SK-N-SH treated with all-trans-retinoic acid at 6 μM for 48 hours (cell line): ENCODE measurements around the gene ANP32A.

ENCODE experiments used
- ATAC-seq: fragments of 200-7000 bp; cut with Tn5 transposase; 3 replicates; pipeline ENCODE4 v1.9.1; 2020; ENCODE audit warnings: mild to moderate bottlenecking, moderate library complexity
- ARNTL ChIP-seq: fragments of 450-650 bp; formaldehyde crosslinking; IDR thresholded peaks from 2 replicates; pipeline ENCODE4 v1.5.0; 2020; ENCODE audit warnings: low read depth, mild to moderate bottlenecking, moderate library complexity, borderline replicate concordance
- BACH2 ChIP-seq: fragments of 250-450 bp; sonication (Bioruptor Pico); IDR thresholded peaks from 2 replicates; pipeline ENCODE4 v1.9.0; 2021; ENCODE audit warnings: mild to moderate bottlenecking, borderline replicate concordance
- CREB5 ChIP-seq: fragments of 250-450 bp; sonication (Bioruptor Pico); IDR thresholded peaks from 2 replicates; pipeline ENCODE4 v1.5.1; 2020; ENCODE audit warnings: low read depth, mild to moderate bottlenecking, moderate library complexity
- CSDC2 ChIP-seq: fragments of 250-450 bp; sonication (Bioruptor Pico); IDR thresholded peaks from 2 replicates; pipeline ENCODE4 v1.5.0; 2020; ENCODE audit warnings: mild to moderate bottlenecking, moderate library complexity
- ESRRG ChIP-seq: fragments of 250-450 bp; sonication (Bioruptor Pico); IDR thresholded peaks from 2 replicates; pipeline ENCODE4 v1.6.1; 2021; ENCODE audit warnings: mild to moderate bottlenecking
- GLIS3 ChIP-seq: fragments of 250-450 bp; sonication (Bioruptor Pico); IDR thresholded peaks from 2 replicates; pipeline ENCODE4 v1.5.0; 2020; ENCODE audit warnings: mild to moderate bottlenecking, moderate library complexity
- ISL1 ChIP-seq: fragments of 250-450 bp; sonication (Bioruptor Pico); IDR thresholded peaks from 2 replicates; pipeline ENCODE4 v2.1.2; 2022; ENCODE audit warnings: mild to moderate bottlenecking, moderate library complexity
- OSR1 ChIP-seq: fragments of 250-450 bp; sonication (Bioruptor Pico); IDR thresholded peaks from 2 replicates; pipeline ENCODE4 v1.8.0; 2022; ENCODE audit warnings: moderate library complexity, mild to moderate bottlenecking, inconsistent platforms
- POU6F1 ChIP-seq: fragments of 250-450 bp; sonication (Bioruptor Pico); IDR thresholded peaks from 2 replicates; pipeline ENCODE4 v1.8.0; 2021; ENCODE audit warnings: low read depth, mild to moderate bottlenecking, moderate library complexity, borderline replicate concordance
- PPARA ChIP-seq: fragments of 250-450 bp; sonication (Bioruptor Pico); IDR thresholded peaks from 2 replicates; pipeline ENCODE4 v1.5.0; 2020; ENCODE audit warnings: mild to moderate bottlenecking, borderline replicate concordance
- RARB ChIP-seq: fragments of 250-450 bp; sonication (Bioruptor Pico); IDR thresholded peaks from 2 replicates; pipeline ENCODE4 v1.8.0; 2021; ENCODE audit warnings: mild to moderate bottlenecking, moderate library complexity
- SNAI2 ChIP-seq: fragments of 250-450 bp; sonication (Bioruptor Pico); IDR thresholded peaks from 2 replicates; pipeline ENCODE4 v1.5.0; 2020; ENCODE audit warnings: mild to moderate bottlenecking, moderate library complexity
- TOX ChIP-seq: fragments of 250-450 bp; sonication (Bioruptor Pico); IDR thresholded peaks from 2 replicates; pipeline ENCODE4 v1.8.0; 2021; ENCODE audit warnings: mild to moderate bottlenecking, moderate library complexity, borderline replicate concordance
- ZC3H10 ChIP-seq: fragments of 250-450 bp; sonication (Bioruptor Pico); IDR thresholded peaks from 2 replicates; pipeline ENCODE4 v1.5.1; 2021; ENCODE audit warnings: mild to moderate bottlenecking, moderate library complexity
- ZFP3 ChIP-seq: fragments of 250-450 bp; sonication (Bioruptor Pico); IDR thresholded peaks from 2 replicates; pipeline ENCODE4 v1.5.0; 2020; ENCODE audit warnings: mild to moderate bottlenecking, moderate library complexity
- ZFP30 ChIP-seq: fragments of 450-650 bp; formaldehyde crosslinking; IDR thresholded peaks from 2 replicates; pipeline ENCODE4 v1.5.0; 2022; ENCODE audit warnings: mild to moderate bottlenecking, moderate library complexity
- ZNF565 ChIP-seq: fragments of 450-650 bp; formaldehyde crosslinking; conservative IDR thresholded peaks from 2 replicates; pipeline ENCODE4 v1.5.0; 2020; ENCODE audit warnings: low read depth, mild to moderate bottlenecking, moderate library complexity
- ZNF70 ChIP-seq: fragments of 450-650 bp; formaldehyde crosslinking; IDR thresholded peaks from 2 replicates; pipeline ENCODE4 v1.5.0; 2020; ENCODE audit warnings: mild to moderate bottlenecking, moderate library complexity
- ZNF8 ChIP-seq: fragments of 450-650 bp; formaldehyde crosslinking; IDR thresholded peaks from 2 replicates; pipeline ENCODE4 v1.5.0; 2020; ENCODE audit warnings: mild to moderate bottlenecking, moderate library complexity
- TF ChIP-seq, protein P1 (sequence below): fragments of 250-450 bp; sonication (Bioruptor Pico); IDR thresholded peaks from 2 replicates; pipeline ENCODE4 v1.5.0; 2020; ENCODE audit warnings: mild to moderate bottlenecking, moderate library complexity
- TF ChIP-seq, protein P2 (sequence below): fragments of 250-450 bp; sonication (Bioruptor Pico); IDR thresholded peaks from 2 replicates; pipeline ENCODE4 v1.8.0; 2020; ENCODE audit warnings: mild to moderate bottlenecking, moderate library complexity, borderline replicate concordance
- TF ChIP-seq, protein P3 (sequence below): fragments of 250-450 bp; sonication (Bioruptor Pico); IDR thresholded peaks from 2 replicates; pipeline ENCODE4 v1.5.1; 2021; ENCODE audit warnings: mild to moderate bottlenecking, moderate library complexity

The ANP32A gene

GRCh38 chr15:68802373-68802772 lies 18.3 kb downstream of the ANP32A start:
- no peak for ATAC-seq

GRCh38 chr15:68801572-68802148 lies 19.0 kb downstream of the ANP32A start:
- TF ChIP-seq TOX (no peak), ZNF565 (CRISPR knock-in tag) (no peak), SNAI2 (CRISPR knock-in tag) (no peak), ARNTL (CRISPR knock-in tag) (no peak), CSDC2 (CRISPR knock-in tag) (no peak), ZNF70 (CRISPR knock-in tag) (no peak), GLIS3 (CRISPR knock-in tag) (no peak), ISL1 (CRISPR knock-in tag) (no peak), ZFP30 (CRISPR knock-in tag) (no peak)
- TF ChIP-seq, protein P1, sequence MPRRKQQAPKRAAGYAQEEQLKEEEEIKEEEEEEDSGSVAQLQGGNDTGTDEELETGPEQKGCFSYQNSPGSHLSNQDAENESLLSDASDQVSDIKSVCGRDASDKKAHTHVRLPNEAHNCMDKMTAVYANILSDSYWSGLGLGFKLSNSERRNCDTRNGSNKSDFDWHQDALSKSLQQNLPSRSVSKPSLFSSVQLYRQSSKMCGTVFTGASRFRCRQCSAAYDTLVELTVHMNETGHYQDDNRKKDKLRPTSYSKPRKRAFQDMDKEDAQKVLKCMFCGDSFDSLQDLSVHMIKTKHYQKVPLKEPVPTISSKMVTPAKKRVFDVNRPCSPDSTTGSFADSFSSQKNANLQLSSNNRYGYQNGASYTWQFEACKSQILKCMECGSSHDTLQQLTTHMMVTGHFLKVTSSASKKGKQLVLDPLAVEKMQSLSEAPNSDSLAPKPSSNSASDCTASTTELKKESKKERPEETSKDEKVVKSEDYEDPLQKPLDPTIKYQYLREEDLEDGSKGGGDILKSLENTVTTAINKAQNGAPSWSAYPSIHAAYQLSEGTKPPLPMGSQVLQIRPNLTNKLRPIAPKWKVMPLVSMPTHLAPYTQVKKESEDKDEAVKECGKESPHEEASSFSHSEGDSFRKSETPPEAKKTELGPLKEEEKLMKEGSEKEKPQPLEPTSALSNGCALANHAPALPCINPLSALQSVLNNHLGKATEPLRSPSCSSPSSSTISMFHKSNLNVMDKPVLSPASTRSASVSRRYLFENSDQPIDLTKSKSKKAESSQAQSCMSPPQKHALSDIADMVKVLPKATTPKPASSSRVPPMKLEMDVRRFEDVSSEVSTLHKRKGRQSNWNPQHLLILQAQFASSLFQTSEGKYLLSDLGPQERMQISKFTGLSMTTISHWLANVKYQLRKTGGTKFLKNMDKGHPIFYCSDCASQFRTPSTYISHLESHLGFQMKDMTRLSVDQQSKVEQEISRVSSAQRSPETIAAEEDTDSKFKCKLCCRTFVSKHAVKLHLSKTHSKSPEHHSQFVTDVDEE (CRISPR knock-in tag), result no peak
- TF ChIP-seq, protein P2, sequence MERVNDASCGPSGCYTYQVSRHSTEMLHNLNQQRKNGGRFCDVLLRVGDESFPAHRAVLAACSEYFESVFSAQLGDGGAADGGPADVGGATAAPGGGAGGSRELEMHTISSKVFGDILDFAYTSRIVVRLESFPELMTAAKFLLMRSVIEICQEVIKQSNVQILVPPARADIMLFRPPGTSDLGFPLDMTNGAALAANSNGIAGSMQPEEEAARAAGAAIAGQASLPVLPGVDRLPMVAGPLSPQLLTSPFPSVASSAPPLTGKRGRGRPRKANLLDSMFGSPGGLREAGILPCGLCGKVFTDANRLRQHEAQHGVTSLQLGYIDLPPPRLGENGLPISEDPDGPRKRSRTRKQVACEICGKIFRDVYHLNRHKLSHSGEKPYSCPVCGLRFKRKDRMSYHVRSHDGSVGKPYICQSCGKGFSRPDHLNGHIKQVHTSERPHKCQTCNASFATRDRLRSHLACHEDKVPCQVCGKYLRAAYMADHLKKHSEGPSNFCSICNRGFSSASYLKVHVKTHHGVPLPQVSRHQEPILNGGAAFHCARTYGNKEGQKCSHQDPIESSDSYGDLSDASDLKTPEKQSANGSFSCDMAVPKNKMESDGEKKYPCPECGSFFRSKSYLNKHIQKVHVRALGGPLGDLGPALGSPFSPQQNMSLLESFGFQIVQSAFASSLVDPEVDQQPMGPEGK (CRISPR knock-in tag), result no peak
- TF ChIP-seq, protein P3, sequence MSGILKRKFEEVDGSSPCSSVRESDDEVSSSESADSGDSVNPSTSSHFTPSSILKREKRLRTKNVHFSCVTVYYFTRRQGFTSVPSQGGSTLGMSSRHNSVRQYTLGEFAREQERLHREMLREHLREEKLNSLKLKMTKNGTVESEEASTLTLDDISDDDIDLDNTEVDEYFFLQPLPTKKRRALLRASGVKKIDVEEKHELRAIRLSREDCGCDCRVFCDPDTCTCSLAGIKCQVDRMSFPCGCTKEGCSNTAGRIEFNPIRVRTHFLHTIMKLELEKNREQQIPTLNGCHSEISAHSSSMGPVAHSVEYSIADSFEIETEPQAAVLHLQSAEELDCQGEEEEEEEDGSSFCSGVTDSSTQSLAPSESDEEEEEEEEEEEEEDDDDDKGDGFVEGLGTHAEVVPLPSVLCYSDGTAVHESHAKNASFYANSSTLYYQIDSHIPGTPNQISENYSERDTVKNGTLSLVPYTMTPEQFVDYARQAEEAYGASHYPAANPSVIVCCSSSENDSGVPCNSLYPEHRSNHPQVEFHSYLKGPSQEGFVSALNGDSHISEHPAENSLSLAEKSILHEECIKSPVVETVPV (CRISPR knock-in tag), result no peak
- TF ChIP-seq, all 23 proteins: peak for 0
- ATAC-seq, result no peak

More at GRCh38 chr15:68802373-68802772, 18.3 kb downstream of the ANP32A start:
- no peak for TF ChIP-seq ZNF8 (CRISPR knock-in tag)
- no peak for TF ChIP-seq ZFP3
- no peak for TF ChIP-seq ESRRG (CRISPR knock-in tag)
- TF ChIP-seq ZC3H10 (CRISPR knock-in tag), result no peak
- no peak for TF ChIP-seq ZNF565 (CRISPR knock-in tag)
- no peak for TF ChIP-seq CREB5
- no peak for TF ChIP-seq POU6F1 (CRISPR knock-in tag)
- TF ChIP-seq ISL1 (CRISPR knock-in tag), result no peak
- TF ChIP-seq BACH2 (CRISPR knock-in tag), result no peak
- TF ChIP-seq PPARA, result no peak
- TF ChIP-seq OSR1 (CRISPR knock-in tag), result no peak
- TF ChIP-seq CSDC2 (CRISPR knock-in tag), result no peak
- no peak for TF ChIP-seq ZNF70 (CRISPR knock-in tag)
- TF ChIP-seq RARB, result no peak
- TF ChIP-seq, protein P2 (CRISPR knock-in tag), result no peak
- no peak for TF ChIP-seq SNAI2 (CRISPR knock-in tag)
- TF ChIP-seq GLIS3 (CRISPR knock-in tag), result no peak
- no peak for TF ChIP-seq ZFP30 (CRISPR knock-in tag)
- TF ChIP-seq, protein P3 (CRISPR knock-in tag), result no peak
